PC-9 (cell line): ENCODE measurements around the gene UBE2O. TPM values are rescaled to one million over a fixed set of nuclear protein-coding genes. Genes with fewer than 3 reads are reported as not detected.

Experiments
- BruUV-seq: library from RNA; stranded (reverse); fragments of 400-500 nt; replicated peaks from 2 replicates; lab custom pipeline; 2021; lab: Mats Ljungman, UMichigan
- CTCF ChIA-PET: fragments of 300-600 bp; sonication (Branson Sonifier 250); formaldehyde crosslinking; loops from one replicate; lab custom pipeline; 2022; ENCODE audit warnings: antibody characterized with exemption; lab: Charles Lee
- POLR2A ChIA-PET: fragments of 300-600 bp; sonication (Branson Sonifier 250); formaldehyde crosslinking; loops from one replicate; lab custom pipeline; 2022; ENCODE audit warnings: antibody characterized with exemption; ENCODE audit not compliant: unreplicated experiment; lab: Charles Lee
- DNase-seq, 2 experiments: peaks; one replicate each; pipeline versions ENCODE4 v3.0.0 to v3.0.0-alpha.2; 2015 to 2022; ENCODE audit warnings: mixed read lengths in 1 of 2
- H2AFZ ChIP-seq: fragments of 200-600 bp; sonication (generic); 2 replicates; pipeline ENCODE4 v1.8.1; 2017; ENCODE audit warnings: antibody characterized with exemption
- H3F3A ChIP-seq: fragments of 200-600 bp; sonication (generic); 2 replicates; pipeline ENCODE4 v1.8.1; 2017; ENCODE audit warnings: antibody characterized with exemption, mild to moderate bottlenecking, low read depth; ENCODE audit not compliant: insufficient read depth
- H3K27ac ChIP-seq: fragments of 200-600 bp; sonication (generic); 2 replicates; pipeline ENCODE4 v1.6.1; 2016; ENCODE audit warnings: mixed run types
- H3K27me3 ChIP-seq: fragments of 200-600 bp; sonication (generic); 2 replicates; pipeline ENCODE4 v1.6.1; 2016; ENCODE audit warnings: low read depth, mixed run types; ENCODE audit not compliant: insufficient read depth
- H3K36me3 ChIP-seq: fragments of 200-600 bp; sonication (generic); 2 replicates; pipeline ENCODE4 v1.6.1; 2016; ENCODE audit warnings: low read depth, mixed run types
- H3K4me1 ChIP-seq: fragments of 200-600 bp; sonication (generic); replicated peaks from 2 replicates; pipeline ENCODE4 v1.6.1; 2016; ENCODE audit warnings: mixed run types; ENCODE audit not compliant: insufficient read depth
- H3K4me2 ChIP-seq: fragments of 200-600 bp; sonication (generic); 2 replicates; pipeline ENCODE4 v1.6.1; 2017; ENCODE audit warnings: mixed run types
- H3K4me3 ChIP-seq: fragments of 200-600 bp; sonication (generic); 2 replicates; pipeline ENCODE4 v1.6.1; 2016; ENCODE audit warnings: mixed run types
- H3K79me2 ChIP-seq: fragments of 200-600 bp; sonication (generic); 2 replicates; pipeline ENCODE4 v1.6.1; 2017; ENCODE audit warnings: low read depth, mixed run types
- H3K9me2 ChIP-seq: fragments of 200-600 bp; sonication (generic); 2 replicates; pipeline ENCODE4 v1.8.1; 2017; ENCODE audit warnings: mild to moderate bottlenecking; ENCODE audit not compliant: insufficient read depth
- H3K9me3 ChIP-seq: fragments of 200-600 bp; sonication (generic); 2 replicates; pipeline ENCODE4 v1.8.1; 2016; ENCODE audit warnings: low read depth; ENCODE audit not compliant: insufficient read depth
- H4K20me1 ChIP-seq: fragments of 200-600 bp; sonication (generic); 2 replicates; pipeline ENCODE4 v1.8.1; 2017; ENCODE audit not compliant: insufficient read depth
- CTCF ChIP-seq: fragments of 200-600 bp; sonication (generic); conservative IDR thresholded peaks from 2 replicates; pipeline ENCODE4 v1.6.1; 2017; ENCODE audit warnings: mixed run types, antibody characterized with exemption, mild to moderate bottlenecking, moderate library complexity
- EZH2 ChIP-seq: fragments of 200-600 bp; sonication (generic); IDR thresholded peaks from 2 replicates; pipeline ENCODE4 v1.8.0; 2017; ENCODE audit warnings: antibody characterized with exemption, low read depth
- intact Hi-C: fragments of 100-400 bp; cut with micrococcal nuclease; formaldehyde crosslinking; loops from one replicate; pipeline ENCODE4 v1.10.0; 2022; ENCODE audit not compliant: unreplicated experiment
- total RNA-seq: library from RNA; stranded (reverse); gene quantifications from 2 replicates; pipeline ENCODE4 v1.2.3, GENCODE V29; 2021

UBE2O gene
- total RNA-seq, 1 experiment from 2014 or later: 28.0 TPM

GRCh38 chr17:76379646-76380376 lies 73.1 kb downstream of the UBE2O start:
- CTCF ChIA-PET: no interaction called here
- POLR2A ChIA-PET: no interaction called here
- Histone ChIP-seq H3K27me3 (no peaks in the 10 kb centered on the region), H3K9me3 (no peaks in the 10 kb centered on the region), H3K4me3 (no peak overlapping the region), H3K4me2 (no peak overlapping the region), H3K4me1 (no peaks in the 10 kb centered on the region), H3K9me2 (no peaks in the 10 kb centered on the region), H3F3A (no peaks in the 10 kb centered on the region), H4K20me1 (no peaks in the 10 kb centered on the region), H3K79me2 (no peaks in the 10 kb centered on the region), H3K36me3 (no peaks in the 10 kb centered on the region), H3K27ac (no peak overlapping the region), H2AFZ (no peak overlapping the region)
- intact Hi-C loops: no loop called here
- no TSS peak for BruUV-seq
- DNase-seq: no peak
- TF ChIP-seq EZH2 (no peak), CTCF (no peak)

GRCh38 chr17:76379275-76379641 lies 73.7 kb downstream of the UBE2O start:
- no peaks in the 10 kb centered on the region for H3K36me3 ChIP-seq
- no TSS peak for BruUV-seq
- intact Hi-C loops: no loop called here
- no peaks in the 10 kb centered on the region for H3K27me3 ChIP-seq
- TF ChIP-seq EZH2 (no peak), CTCF (no peak)
- no peaks in the 10 kb centered on the region for H3K9me2 ChIP-seq
- no peak for DNase-seq
- no peak overlapping the region for H3K4me3 ChIP-seq
- ChIA-PET POLR2A (no interaction called here), CTCF (no interaction called here)
- H3K79me2 ChIP-seq: no peaks in the 10 kb centered on the region
- no peak overlapping the region for H3K4me2 ChIP-seq
- no peaks in the 10 kb centered on the region for H3K9me3 ChIP-seq
- no peak overlapping the region for H2AFZ ChIP-seq
- H3F3A ChIP-seq: no peaks in the 10 kb centered on the region
- H3K27ac ChIP-seq: no peak overlapping the region
- H3K4me1 ChIP-seq: no peaks in the 10 kb centered on the region
- no peaks in the 10 kb centered on the region for H4K20me1 ChIP-seq

- DNase-seq: no peak
- no peak overlapping the region for H3K27ac ChIP-seq
- ChIA-PET CTCF (no interaction called here), POLR2A (interaction anchor here (0.6 to 0.7 kb wide), 3 partner anchors 48 to 293 kb away, joined by 3 to 4 read pairs (median 3); no protein-coding TSS in a partner anchor)
- TF ChIP-seq EZH2 (no peak), CTCF (no peak)
- no peaks in the 10 kb centered on the region for H3F3A ChIP-seq
- H3K9me3 ChIP-seq: no peaks in the 10 kb centered on the region
- H3K4me2 ChIP-seq: no peak overlapping the region
- no TSS peak for BruUV-seq
- no peaks in the 10 kb centered on the region for H3K36me3 ChIP-seq
- intact Hi-C loops: no loop called here
- H3K27me3 ChIP-seq: no peaks in the 10 kb centered on the region
- H3K4me1 ChIP-seq: no peaks in the 10 kb centered on the region
- H3K9me2 ChIP-seq: no peaks in the 10 kb centered on the region
- no peak overlapping the region for H2AFZ ChIP-seq
- H3K79me2 ChIP-seq: no peaks in the 10 kb centered on the region
- H4K20me1 ChIP-seq: no peaks in the 10 kb centered on the region
- no peak overlapping the region for H3K4me3 ChIP-seq
These were observed 74.2 kb downstream of the UBE2O start for GRCh38 chr17:76378548-76379274.
